Transverse colon (tissue), 4 donors: ENCODE measurements around the gene KRT32. TPM values are rescaled to one million over a fixed set of nuclear protein-coding genes. Genes with fewer than 3 reads are reported as not detected.

ENCODE experiments used
- DNase-seq: peaks from one replicate; pipeline ENCODE4 v3.0.0-alpha.2; 2019
- H3K27ac ChIP-seq, 4 donors: fragments of 200-600 bp; sonication (generic); 2 replicates each; pipeline ENCODE4 v1.5.1; 2016 to 2018; ENCODE audit warnings: inconsistent platforms in 4 of 4
- H3K27me3 ChIP-seq: fragments of 200-600 bp; sonication (generic); 2 replicates; pipeline ENCODE4 v1.5.1; 2017; ENCODE audit warnings: inconsistent platforms
- H3K36me3 ChIP-seq, 4 donors: fragments of 200-600 bp; sonication (generic); 2 replicates each; pipeline ENCODE4 v1.5.1; 2017 to 2019; ENCODE audit warnings: inconsistent platforms in 4 of 4
- H3K4me1 ChIP-seq, 4 donors: fragments of 200-600 bp; sonication (generic); 2 replicates each; pipeline ENCODE4 v1.5.1; 2017 to 2020; ENCODE audit warnings: inconsistent platforms in 4 of 4
- H3K4me3 ChIP-seq, 4 donors: fragments of 200-600 bp; sonication (generic); 1 replicate in 1 of 4; 2 replicates in 3 of 4; pipeline versions ENCODE4 v1.5.1 to v1.6.1; 2017 to 2019; ENCODE audit warnings: inconsistent platforms in 4 of 4
- H3K9me3 ChIP-seq, 2 donors: fragments of 200-600 bp; sonication (generic); 2 replicates each; pipeline ENCODE4 v1.5.1; 2017 to 2019; ENCODE audit warnings: inconsistent platforms in 2 of 2
- EP300 ChIP-seq: sonication (generic); formaldehyde crosslinking; IDR thresholded peaks from one replicate; pipeline ENCODE4 v1.6.1; 2017; ENCODE audit warnings: antibody characterized with exemption, low read depth
- POLR2A ChIP-seq: fragments of 450-650 bp; IDR thresholded peaks from one replicate; pipeline ENCODE4 v1.6.1; 2016; ENCODE audit warnings: antibody characterized with exemption, mild to moderate bottlenecking, moderate library complexity
- POLR2AphosphoS5 ChIP-seq, 3 donors: sonication (generic); formaldehyde crosslinking; IDR thresholded peaks; one replicate each; pipeline ENCODE4 v1.6.1; 2016; ENCODE audit warnings: antibody characterized with exemption in 3 of 3
- WGBS, 2 donors: methylation state at CpG; one replicate each; pipeline ENCODE4 v1.1.5; 2018; ENCODE audit warnings: low coverage in 1 of 2; 5-methylcytosine and 5-hydroxymethylcytosine counted together
- in situ Hi-C, 4 donors: fragments of 200-750 bp; cut with MboI; loops; one replicate each; pipeline versions ENCODE4 v1.15.0 to v1.15.1; 2017; ENCODE audit warnings: low sequenced_read_pairs in 3 of 4, low pct_ligation_motif_present in 1 of 4, low pct_unique_long_range_greater_than_20kb in 1 of 4
- intact Hi-C: fragments of 100-400 bp; cut with DNase I; formaldehyde crosslinking; loops from one replicate; pipeline ENCODE4 v1.15.1; 2023; ENCODE audit warnings: low total_unique reads
- total RNA-seq, 4 donors: library from RNA; depleted of rRNA; stranded (reverse); fragments of >200 nt; gene quantifications; one replicate each; pipeline ENCODE4 v1.1.0, GENCODE V29; 2016
- TF ChIP-seq, protein P1 (sequence below), 5 experiments: fragments of 200-600 bp in 3 of 5; fragments of 450-650 bp in 2 of 5; sonication (generic) in 3 of 5; IDR thresholded peaks; 1 replicate in 2 of 5; 2 replicates in 3 of 5; pipeline ENCODE4 v1.5.1; 2016 to 2017; ENCODE audit warnings: antibody characterized with exemption in 5 of 5, inconsistent platforms in 3 of 5, mild to moderate bottlenecking in 2 of 5, moderate library complexity in 1 of 5

The KRT32 gene
- total RNA-seq, 4 donors from 2014 or later = not detected

- Histone ChIP-seq H3K4me1 (no peaks in the 10 kb centered on the region), H3K36me3 (no peaks in the 10 kb centered on the region), H3K9me3 (no peaks in the 10 kb centered on the region), H3K27me3 (peaks cover 26% of the 10 kb centered on the region), H3K27ac (no peak within 1 kb of the TSS), H3K4me3 (no peak within 1 kb of the TSS)
- in situ Hi-C loops = no loop called here
- intact Hi-C loops = no loop called here
- TF ChIP-seq POLR2A = no peak
- no peak for TF ChIP-seq EP300
- no peak for TF ChIP-seq POLR2AphosphoS5 (IDR thresholded peaks at IDR 0.05)
- TF ChIP-seq, protein P1, sequence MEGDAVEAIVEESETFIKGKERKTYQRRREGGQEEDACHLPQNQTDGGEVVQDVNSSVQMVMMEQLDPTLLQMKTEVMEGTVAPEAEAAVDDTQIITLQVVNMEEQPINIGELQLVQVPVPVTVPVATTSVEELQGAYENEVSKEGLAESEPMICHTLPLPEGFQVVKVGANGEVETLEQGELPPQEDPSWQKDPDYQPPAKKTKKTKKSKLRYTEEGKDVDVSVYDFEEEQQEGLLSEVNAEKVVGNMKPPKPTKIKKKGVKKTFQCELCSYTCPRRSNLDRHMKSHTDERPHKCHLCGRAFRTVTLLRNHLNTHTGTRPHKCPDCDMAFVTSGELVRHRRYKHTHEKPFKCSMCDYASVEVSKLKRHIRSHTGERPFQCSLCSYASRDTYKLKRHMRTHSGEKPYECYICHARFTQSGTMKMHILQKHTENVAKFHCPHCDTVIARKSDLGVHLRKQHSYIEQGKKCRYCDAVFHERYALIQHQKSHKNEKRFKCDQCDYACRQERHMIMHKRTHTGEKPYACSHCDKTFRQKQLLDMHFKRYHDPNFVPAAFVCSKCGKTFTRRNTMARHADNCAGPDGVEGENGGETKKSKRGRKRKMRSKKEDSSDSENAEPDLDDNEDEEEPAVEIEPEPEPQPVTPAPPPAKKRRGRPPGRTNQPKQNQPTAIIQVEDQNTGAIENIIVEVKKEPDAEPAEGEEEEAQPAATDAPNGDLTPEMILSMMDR (IDR thresholded peaks at IDR 0.05) = no peak
- WGBS, 2 donors = 88% methylated on average over 10 of the region's 10 CpGs; no CpG with 5 or more reads in 1 of the 2 donors
- DNase-seq = no peak
These were observed 26.6 kb downstream of the KRT32 start, which contains the start of gene KRT38 for GRCh38 chr17:41440531-41441033. KRT38 (minus strand) TSS chr17:41440983; CDS start chr17:41440921, 62 bp downstream.

- no peak for TF ChIP-seq POLR2A
- TF ChIP-seq EP300 = no peak
- no peak for TF ChIP-seq POLR2AphosphoS5 (IDR thresholded peaks at IDR 0.05)
- TF ChIP-seq, protein P1 (IDR thresholded peaks at IDR 0.05) = no peak
- 81% methylated on average over 3 to 4 of the region's 5 CpGs for WGBS, 2 donors
- H3K9me3 ChIP-seq = no peaks in the 10 kb centered on the region
- in situ Hi-C loops (no loop called here), intact Hi-C loops (no loop called here)
- no peak overlapping the region for H3K27ac ChIP-seq
- no peaks in the 10 kb centered on the region for H3K36me3 ChIP-seq
- no peak overlapping the region for H3K4me3 ChIP-seq
- no peaks in the 10 kb centered on the region for H3K4me1 ChIP-seq
- no peak for DNase-seq
- H3K27me3 ChIP-seq = peaks cover 21% of the 10 kb centered on the region
These were observed 27.8 kb downstream of the KRT32 start for GRCh38 chr17:41439375-41439774.

- intact Hi-C loops = no loop called here
- WGBS, 2 donors = 77 to 81% methylated on average over 3 to 9 of the region's 9 CpGs
- in situ Hi-C loops = no loop called here
These were observed 29.4 kb downstream of the KRT32 start for GRCh38 chr17:41437769-41438168.

DNA sequence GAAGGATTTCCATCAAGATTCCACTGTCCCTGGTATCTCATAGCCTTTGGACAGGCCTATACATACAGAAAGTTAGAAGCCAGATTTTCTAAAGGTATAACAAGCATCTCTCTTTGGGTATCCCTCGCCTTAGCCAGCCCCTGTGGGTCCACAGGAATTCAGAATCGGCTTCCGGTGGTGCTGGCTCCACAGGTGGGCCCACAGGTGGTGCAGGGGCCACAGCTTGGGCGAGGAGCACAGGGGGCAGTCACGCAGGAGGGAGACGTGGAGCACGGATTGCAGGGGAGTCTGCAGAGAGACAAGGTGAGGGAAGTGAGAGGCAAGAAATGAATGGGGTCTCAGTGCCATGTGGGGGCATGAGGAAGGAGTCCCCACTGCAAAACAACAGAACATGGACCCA, 29.9 kb downstream of the KRT32 start:
- Histone ChIP-seq H3K9me3 (no peaks in the 10 kb centered on the region), H3K4me1 (no peaks in the 10 kb centered on the region), H3K27ac (no peak overlapping the region), H3K4me3 (no peak overlapping the region), H3K27me3 (peaks cover 2% of the 10 kb centered on the region), H3K36me3 (no peaks in the 10 kb centered on the region)
- DNase-seq = no peak
- intact Hi-C loops = no loop called here
- 72% methylated on average over 7 of the region's 7 CpGs; no CpG with 5 or more reads in 1 of the 2 donors for WGBS, 2 donors
- in situ Hi-C loops = no loop called here
- TF ChIP-seq EP300 (no peak), POLR2A (no peak), POLR2AphosphoS5 (IDR thresholded peaks at IDR 0.05) (no peak)
- TF ChIP-seq, protein P1 (IDR thresholded peaks at IDR 0.05) = no peak

More at GRCh38 chr17:41437769-41438168, 29.4 kb downstream of the KRT32 start:
- Histone ChIP-seq H3K9me3 (no peaks in the 10 kb centered on the region), H3K4me3 (no peak overlapping the region), H3K27ac (no peak overlapping the region), H3K4me1 (no peaks in the 10 kb centered on the region), H3K27me3 (peaks cover 7% of the 10 kb centered on the region), H3K36me3 (no peaks in the 10 kb centered on the region)
- TF ChIP-seq POLR2A = no peak
- TF ChIP-seq POLR2AphosphoS5 (IDR thresholded peaks at IDR 0.05) = no peak
- TF ChIP-seq EP300 = no peak
- TF ChIP-seq, protein P1 (IDR thresholded peaks at IDR 0.05) = no peak
- no peak for DNase-seq
